Fibroblast of villous mesenchyme (primary cell): ENCODE results near the gene NDUFB2. TPM values are rescaled to one million over a fixed set of nuclear protein-coding genes. Genes with fewer than 3 reads are reported as not detected.
"Not testable (repeated sequence)": the region's sequence is repeated elsewhere in the genome, so short reads cannot be mapped to it uniquely, and the experiment has no call there.

Source experiments
- DNase-seq: peaks from one replicate; pipeline ENCODE4 v3.0.0-alpha.2; 2010; ENCODE audit warnings: low read depth
- H3K4me3 ChIP-seq: 2 replicates; pipeline ENCODE4 v1.5.1; 2011; ENCODE audit warnings: low read depth, mild to moderate bottlenecking, low read length
- total RNA-seq: library from RNA; depleted of rRNA; stranded (reverse); fragments of >200 nt; gene quantifications from 2 replicates; pipeline ENCODE4 v1.2.3, GENCODE V29; 2012
- TF ChIP-seq, protein P1 (sequence below): IDR thresholded peaks from 2 replicates; pipeline ENCODE4 v1.5.1; 2012; ENCODE audit warnings: low read depth, mild to moderate bottlenecking, low read length; ENCODE audit not compliant: insufficient read depth

Gene NDUFB2
- total RNA-seq, 1 donor = 91.1 TPM

DNA sequence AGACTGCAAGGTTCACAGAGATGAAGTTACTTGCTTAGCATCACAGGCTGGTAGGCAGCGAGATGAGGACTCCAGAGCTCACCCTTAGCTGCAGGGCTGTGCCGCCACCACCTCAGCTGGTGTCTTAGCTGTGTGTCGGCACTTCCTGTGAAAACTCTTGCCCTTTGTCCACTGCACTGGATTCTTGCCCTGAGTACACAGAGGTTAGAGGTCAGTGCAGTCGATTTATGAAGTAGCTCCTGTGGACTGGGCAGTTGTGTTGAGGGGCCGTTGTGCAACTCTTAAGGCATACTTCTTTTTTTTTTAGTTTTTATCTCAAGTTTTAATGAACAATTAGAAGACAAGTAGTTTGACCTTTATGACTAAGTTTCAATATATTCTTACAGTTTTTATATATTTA, 10.6 kb downstream of the NDUFB2 start:
- TF ChIP-seq, protein P1, sequence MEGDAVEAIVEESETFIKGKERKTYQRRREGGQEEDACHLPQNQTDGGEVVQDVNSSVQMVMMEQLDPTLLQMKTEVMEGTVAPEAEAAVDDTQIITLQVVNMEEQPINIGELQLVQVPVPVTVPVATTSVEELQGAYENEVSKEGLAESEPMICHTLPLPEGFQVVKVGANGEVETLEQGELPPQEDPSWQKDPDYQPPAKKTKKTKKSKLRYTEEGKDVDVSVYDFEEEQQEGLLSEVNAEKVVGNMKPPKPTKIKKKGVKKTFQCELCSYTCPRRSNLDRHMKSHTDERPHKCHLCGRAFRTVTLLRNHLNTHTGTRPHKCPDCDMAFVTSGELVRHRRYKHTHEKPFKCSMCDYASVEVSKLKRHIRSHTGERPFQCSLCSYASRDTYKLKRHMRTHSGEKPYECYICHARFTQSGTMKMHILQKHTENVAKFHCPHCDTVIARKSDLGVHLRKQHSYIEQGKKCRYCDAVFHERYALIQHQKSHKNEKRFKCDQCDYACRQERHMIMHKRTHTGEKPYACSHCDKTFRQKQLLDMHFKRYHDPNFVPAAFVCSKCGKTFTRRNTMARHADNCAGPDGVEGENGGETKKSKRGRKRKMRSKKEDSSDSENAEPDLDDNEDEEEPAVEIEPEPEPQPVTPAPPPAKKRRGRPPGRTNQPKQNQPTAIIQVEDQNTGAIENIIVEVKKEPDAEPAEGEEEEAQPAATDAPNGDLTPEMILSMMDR = no peak
- no peak for DNase-seq

DNA sequence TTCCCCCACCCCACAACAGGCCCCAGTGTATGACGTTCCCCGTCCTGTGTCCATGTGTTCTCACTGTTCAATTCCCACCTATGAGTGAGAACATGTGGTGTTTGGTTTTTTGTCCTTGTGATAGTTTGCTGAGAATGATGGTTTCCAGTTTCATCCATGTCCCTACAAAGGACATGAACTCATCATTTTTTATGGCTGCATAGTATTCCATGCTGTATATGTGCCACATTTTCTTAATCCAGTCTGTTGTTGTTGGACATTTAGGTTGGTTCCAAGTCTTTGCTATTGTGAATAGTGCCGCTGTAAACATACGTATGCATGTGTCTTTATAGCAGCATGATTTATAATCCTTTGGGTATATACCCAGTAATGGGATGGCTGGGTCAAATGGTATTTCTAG, 12.3 kb downstream of the NDUFB2 start:
- DNase-seq, H3K4me3 ChIP-seq: not testable (repeated sequence)

More for the DNA sequence above, 10.6 kb downstream of the NDUFB2 start:
- H3K4me3 ChIP-seq = no peak overlapping the region

DNA sequence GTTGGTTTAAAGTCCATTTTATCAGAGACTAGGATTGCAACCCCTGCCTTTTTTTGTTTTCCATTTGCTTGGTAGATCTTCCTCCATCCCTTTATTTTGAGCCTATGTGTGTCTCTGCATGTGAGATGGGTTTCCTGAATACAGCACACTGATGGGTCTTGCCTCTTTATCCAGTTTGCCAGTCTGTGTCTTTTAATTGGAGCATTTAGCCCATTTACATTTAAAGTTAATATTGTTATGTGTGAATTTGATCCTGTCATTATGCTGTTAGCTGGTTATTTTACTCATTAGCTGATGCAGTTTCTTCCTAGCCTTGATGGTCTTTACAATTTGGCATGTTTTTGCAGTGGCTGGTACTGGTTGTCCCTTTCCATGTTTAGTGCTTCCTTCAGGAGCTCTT, 15.9 kb downstream of the NDUFB2 start:
- not testable (repeated sequence) for DNase-seq, H3K4me3 ChIP-seq

DNA sequence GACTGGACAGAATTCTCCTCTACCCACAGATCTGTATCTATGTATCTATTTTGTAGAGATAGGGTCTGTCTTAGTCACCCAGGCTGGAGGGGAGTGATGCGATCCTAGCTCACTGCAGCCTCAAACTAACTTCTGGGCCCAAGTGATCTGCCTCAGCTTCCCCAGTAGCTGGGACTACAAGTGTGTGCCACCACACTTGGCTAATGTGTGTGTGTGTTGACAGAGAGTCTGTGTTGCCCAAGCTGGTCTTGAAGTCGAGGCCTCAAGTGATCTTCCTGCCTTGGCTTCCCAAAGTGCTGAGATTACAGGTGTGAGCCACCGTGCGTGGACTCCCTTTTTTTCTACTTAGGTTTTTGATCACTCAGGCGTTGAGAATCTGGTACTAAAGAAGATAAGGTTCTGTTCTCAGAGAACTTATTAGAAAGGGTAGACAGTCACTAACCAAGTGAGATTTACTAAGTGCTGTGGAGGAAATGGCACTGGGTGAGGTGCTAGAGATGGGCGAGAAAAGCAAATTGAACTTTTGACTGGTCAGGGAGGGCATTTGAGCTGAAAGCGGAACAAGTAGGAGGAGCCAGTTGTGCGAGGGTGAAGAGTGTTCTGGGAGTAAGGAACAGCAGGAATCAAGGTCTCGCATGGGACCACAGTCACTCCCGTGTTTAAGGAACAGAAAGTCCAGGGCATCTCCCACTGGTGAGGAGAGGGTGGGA, 18.0 kb downstream of the NDUFB2 start:
- no peak for DNase-seq
- H3K4me3 ChIP-seq = no peak overlapping the region
- TF ChIP-seq, protein P1 = no peak

DNA sequence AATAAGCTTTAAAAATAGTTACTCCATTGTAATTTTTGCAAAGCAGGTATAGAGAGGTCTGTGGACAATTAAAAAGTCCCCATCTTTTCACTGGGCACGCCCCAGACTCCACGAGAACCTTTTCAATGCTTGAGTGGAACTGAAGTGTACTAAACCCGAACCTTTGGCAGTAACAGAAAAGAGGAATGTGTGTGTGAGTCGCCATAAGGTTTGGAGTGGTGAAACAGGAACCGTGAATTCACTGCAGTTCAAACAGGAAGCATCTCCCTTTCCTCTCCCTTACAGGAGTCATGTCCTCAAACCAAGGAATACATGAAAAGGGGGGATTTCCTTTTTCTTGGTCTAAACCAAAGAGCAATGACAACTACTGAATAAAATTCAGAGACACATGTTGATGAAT, 23.2 kb downstream of the NDUFB2 start:
- DNase-seq = no peak
- TF ChIP-seq, protein P1 = no peak
- no peak overlapping the region for H3K4me3 ChIP-seq

DNA sequence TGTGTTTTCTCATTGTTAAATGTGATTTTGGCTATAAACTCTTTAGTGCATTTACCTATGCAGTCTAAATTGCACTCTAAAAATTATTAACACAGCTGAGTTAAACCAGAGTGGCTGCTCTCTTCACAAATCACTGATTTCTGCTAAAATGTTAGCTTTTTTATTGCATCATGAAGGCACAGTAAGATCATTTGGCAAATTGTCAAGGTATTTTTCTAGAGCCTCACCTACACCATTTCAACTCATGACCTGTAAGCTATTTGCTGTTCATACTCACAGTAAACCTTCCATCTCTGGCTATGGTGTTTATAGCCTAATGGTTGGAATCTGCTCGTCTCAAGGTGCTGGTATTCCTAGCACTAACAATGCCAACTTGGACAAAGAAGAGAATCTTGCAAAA, 25.7 kb downstream of the NDUFB2 start:
- TF ChIP-seq, protein P1 = no peak
- no peak for DNase-seq
- H3K4me3 ChIP-seq = no peak overlapping the region

DNA sequence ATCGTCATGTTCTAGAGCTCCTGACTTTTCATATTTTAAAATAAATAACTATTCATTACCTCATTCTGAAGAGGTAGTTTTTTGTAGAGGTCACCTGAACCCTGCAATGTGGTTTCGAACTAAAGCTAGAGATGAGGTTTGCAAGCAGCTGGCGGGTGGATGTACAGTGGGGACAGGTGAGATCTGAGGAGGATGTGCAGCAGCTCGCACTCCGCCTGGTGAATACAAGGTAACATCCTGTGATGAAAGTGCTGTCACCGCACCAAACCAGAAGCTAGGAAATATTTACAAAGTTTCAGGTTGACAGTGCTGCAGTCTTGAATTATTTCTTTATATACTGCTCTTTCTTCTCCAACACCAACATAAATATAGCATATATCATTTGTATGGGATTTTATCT, 26.5 kb downstream of the NDUFB2 start:
- DNase-seq = no peak
- TF ChIP-seq, protein P1 = no peak
- H3K4me3 ChIP-seq = no peak overlapping the region

DNA sequence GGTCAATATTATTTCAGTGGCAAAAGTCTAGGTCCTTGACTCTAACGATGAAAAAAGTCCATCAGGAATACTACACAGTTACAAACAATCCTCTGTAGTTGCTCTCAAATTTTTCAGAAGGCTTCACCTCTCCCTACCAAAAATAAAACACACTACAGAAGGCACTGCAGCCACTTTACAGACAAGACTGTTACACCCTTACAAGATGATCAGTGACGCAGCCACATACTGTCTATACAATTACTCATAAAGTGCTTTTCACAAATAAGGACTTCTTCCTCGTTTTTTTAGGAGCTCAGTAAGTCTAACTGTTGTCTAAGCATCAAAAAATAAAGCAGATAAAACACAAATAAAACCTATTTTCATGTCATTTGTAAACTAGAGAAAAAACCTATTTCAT, 27.1 kb downstream of the NDUFB2 start:
- TF ChIP-seq, protein P1 = no peak
- H3K4me3 ChIP-seq = no peak overlapping the region
- DNase-seq = no peak
